C4-2B (cell line): ENCODE measurements around the gene SLC1A2.

ENCODE experiments used
- ZFX ChIP-seq: fragments of 450-650 bp; IDR thresholded peaks from 2 replicates; pipeline ENCODE4 v1.6.1; 2017
- TF ChIP-seq, protein P1 (sequence below): fragments of 450-650 bp; conservative IDR thresholded peaks from 2 replicates; pipeline ENCODE4 v1.5.1; 2017; ENCODE audit warnings: mild to moderate bottlenecking

DNA sequence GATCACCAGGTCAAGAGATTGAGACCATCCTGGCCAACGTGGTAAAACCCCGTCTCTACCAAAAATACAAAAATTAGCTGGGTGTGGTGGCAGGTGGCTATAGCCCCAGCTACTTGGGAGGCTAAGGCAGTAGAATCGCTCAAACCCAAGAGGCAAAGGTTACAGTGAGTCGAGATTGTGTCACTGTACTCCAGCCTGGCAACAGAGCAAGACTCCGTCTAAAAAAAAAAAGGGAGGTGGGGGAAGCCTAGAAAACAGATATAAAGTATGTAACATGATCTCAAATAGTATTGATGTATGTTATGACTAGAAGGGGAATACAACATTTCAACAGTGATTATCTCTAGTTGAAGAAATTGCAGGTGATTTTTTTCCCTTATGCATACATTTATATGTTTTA, 61.4 kb downstream of the SLC1A2 start:
- TF ChIP-seq, protein P1, sequence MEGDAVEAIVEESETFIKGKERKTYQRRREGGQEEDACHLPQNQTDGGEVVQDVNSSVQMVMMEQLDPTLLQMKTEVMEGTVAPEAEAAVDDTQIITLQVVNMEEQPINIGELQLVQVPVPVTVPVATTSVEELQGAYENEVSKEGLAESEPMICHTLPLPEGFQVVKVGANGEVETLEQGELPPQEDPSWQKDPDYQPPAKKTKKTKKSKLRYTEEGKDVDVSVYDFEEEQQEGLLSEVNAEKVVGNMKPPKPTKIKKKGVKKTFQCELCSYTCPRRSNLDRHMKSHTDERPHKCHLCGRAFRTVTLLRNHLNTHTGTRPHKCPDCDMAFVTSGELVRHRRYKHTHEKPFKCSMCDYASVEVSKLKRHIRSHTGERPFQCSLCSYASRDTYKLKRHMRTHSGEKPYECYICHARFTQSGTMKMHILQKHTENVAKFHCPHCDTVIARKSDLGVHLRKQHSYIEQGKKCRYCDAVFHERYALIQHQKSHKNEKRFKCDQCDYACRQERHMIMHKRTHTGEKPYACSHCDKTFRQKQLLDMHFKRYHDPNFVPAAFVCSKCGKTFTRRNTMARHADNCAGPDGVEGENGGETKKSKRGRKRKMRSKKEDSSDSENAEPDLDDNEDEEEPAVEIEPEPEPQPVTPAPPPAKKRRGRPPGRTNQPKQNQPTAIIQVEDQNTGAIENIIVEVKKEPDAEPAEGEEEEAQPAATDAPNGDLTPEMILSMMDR, result no peak
- no peak for TF ChIP-seq ZFX
